ENCODE data around the gene KCNJ18.
"Not testable (repeated sequence)": the region's sequence is repeated elsewhere in the genome, so short reads cannot be mapped to it uniquely, and the experiment has no call there.

The KCNJ18 gene

GRCh38 chr17:21705021-21705601 is 12.8 kb downstream of the KCNJ18 start:
- DNase-seq, result no peak

- DNase-seq, result not testable (repeated sequence)
Measured at GRCh38 chr17:21705746-21706145, 13.4 kb downstream of the KCNJ18 start.

- DNase-seq, result not testable (repeated sequence)
Measured at GRCh38 chr17:21706546-21706945, 14.2 kb downstream of the KCNJ18 start.

- DNase-seq, result not testable (repeated sequence)
Measured at GRCh38 chr17:21707131-21707530, 14.8 kb downstream of the KCNJ18 start.

GRCh38 chr17:21707711-21708611 is 15.6 kb downstream of the KCNJ18 start:
- DNase-seq, result not testable (repeated sequence)

- DNase-seq, result not testable (repeated sequence)
Measured at GRCh38 chr17:21708612-21709535, 16.6 kb downstream of the KCNJ18 start.

GRCh38 chr17:21709994-21710393 is 17.7 kb downstream of the KCNJ18 start:
- not testable (repeated sequence) for DNase-seq

GRCh38 chr17:21710486-21710885 is 18.2 kb downstream of the KCNJ18 start:
- DNase-seq, result not testable (repeated sequence)

- DNase-seq, result no peak
Measured at GRCh38 chr17:21711182-21711581, 18.9 kb downstream of the KCNJ18 start.

- not testable (repeated sequence) for DNase-seq
Measured at GRCh38 chr17:21713020-21713419, 20.7 kb downstream of the KCNJ18 start.

- not testable (repeated sequence) for DNase-seq
Measured at GRCh38 chr17:21713631-21714030, 21.3 kb downstream of the KCNJ18 start.

GRCh38 chr17:21714676-21715075 is 22.4 kb downstream of the KCNJ18 start:
- not testable (repeated sequence) for DNase-seq

- not testable (repeated sequence) for DNase-seq
Measured at GRCh38 chr17:21715877-21716276, 23.6 kb downstream of the KCNJ18 start.

GRCh38 chr17:21718971-21719370 is 26.6 kb downstream of the KCNJ18 start:
- DNase-seq, result not testable (repeated sequence)

- DNase-seq, result not testable (repeated sequence)
Measured at GRCh38 chr17:21719511-21720226, 27.3 kb downstream of the KCNJ18 start.

GRCh38 chr17:21720566-21720965 is 28.2 kb downstream of the KCNJ18 start:
- not testable (repeated sequence) for DNase-seq

- DNase-seq, result not testable (repeated sequence)
Measured at GRCh38 chr17:21722268-21722667, 29.9 kb downstream of the KCNJ18 start.

GRCh38 chr17:21724216-21725006 is 32.1 kb downstream of the KCNJ18 start:
- DNase-seq, result not testable (repeated sequence)

- DNase-seq, result not testable (repeated sequence)
Measured at GRCh38 chr17:21731076-21731475, 38.8 kb downstream of the KCNJ18 start.

GRCh38 chr17:21733931-21734330 is 41.6 kb downstream of the KCNJ18 start:
- not testable (repeated sequence) for DNase-seq

GRCh38 chr17:21735814-21736213 is 43.5 kb downstream of the KCNJ18 start:
- not testable (repeated sequence) for DNase-seq
